HG03520 (cell line): ENCODE measurements around the gene LHB.

ENCODE experiments used
- ATAC-seq: cut with Tn5 transposase; IDR thresholded peaks from one replicate; pipeline ENCODE4 v1.9.1; 2021; ENCODE audit warnings: mild to moderate bottlenecking, moderate library complexity; ENCODE audit not compliant: unreplicated experiment

The LHB gene

DNA sequence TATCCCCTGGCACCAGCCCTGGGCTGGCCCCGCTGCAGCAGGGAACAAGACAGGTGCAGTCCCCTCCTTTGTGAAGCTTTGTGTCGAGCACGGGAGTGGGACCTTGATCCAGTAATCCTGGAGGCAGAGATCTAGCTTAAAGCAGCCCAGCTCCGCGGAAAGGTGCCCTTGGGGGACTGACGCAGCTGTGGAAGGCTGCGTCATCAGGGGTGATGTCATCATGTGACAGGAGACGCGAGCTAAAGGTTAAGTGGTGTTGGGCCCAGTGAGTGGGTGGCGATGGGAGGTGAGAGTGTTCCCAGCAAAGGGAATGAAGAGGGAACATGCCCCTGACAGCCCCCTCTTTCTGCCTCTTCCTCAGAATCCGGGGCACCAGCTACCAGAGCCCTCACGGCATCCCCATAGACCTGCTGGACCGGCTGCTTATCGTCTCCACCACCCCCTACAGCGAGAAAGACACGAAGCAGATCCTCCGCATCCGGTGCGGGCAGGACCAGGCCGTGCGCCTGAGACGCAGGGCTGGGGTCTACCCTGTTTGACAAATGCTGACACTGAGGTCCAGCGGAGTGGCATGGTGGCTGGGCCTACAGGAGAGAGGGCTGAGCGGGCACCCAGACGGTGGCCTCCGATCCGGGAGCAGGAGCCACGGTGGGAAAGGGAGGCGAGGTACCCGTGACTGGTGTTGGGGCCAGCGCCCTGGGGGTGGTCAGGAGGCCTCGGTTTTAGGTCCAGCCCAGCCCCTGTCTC lies 2.6 kb downstream of the LHB start:
- ATAC-seq = no peak

DNA sequence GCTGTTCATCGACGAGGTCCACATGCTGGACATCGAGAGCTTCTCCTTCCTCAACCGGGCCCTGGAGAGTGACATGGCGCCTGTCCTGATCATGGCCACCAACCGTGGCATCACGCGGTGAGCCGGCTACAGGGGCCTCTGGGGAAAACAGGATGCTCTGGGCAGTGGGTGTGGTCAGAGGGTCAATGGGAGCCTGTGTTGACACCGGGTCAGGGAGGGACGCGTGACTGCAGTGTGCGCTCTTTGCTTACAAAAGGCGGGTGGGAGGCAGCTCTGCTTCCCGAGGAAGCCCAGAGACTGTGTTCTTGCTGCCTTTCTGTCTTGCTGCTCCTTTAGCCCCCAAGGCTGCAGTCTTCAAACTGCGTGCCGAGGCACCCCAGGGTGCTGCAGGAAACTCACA lies 5.7 kb downstream of the LHB start:
- no peak for ATAC-seq

DNA sequence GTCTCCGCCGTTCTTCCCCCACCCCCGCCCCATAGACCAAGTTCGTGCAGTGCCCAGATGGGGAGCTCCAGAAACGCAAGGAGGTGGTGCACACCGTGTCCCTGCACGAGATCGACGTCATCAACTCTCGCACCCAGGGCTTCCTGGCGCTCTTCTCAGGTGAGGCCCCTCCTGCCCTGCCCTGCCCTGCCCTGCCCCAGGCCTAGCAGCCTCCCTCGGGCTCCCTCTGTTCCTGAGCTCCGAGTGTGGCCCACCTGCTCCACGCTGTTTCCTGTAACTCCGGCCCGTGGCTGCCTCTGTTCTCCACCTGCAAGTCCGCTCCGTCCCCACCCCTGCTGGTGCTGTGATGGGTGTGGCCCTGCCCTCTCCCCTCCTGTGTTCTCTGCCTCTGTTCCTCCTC lies 6.4 kb downstream of the LHB start:
- no peak for ATAC-seq

DNA sequence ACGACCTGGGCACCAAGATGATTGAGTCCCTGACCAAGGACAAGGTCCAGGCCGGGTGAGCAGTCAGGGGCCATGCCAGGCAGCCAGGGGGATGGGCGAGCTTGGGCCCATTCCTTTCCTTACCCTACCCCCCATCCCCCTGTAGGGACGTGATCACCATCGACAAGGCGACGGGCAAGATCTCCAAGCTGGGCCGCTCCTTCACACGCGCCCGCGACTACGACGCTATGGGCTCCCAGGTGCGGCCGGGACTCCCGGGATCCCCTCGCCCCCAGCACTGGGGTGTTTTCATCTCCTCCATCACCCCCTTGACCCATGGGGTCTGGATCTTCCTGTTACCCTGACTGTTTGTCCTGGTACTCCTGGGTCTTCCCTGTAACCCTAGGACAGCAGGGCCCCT lies 7.1 kb downstream of the LHB start:
- no peak for ATAC-seq

DNA sequence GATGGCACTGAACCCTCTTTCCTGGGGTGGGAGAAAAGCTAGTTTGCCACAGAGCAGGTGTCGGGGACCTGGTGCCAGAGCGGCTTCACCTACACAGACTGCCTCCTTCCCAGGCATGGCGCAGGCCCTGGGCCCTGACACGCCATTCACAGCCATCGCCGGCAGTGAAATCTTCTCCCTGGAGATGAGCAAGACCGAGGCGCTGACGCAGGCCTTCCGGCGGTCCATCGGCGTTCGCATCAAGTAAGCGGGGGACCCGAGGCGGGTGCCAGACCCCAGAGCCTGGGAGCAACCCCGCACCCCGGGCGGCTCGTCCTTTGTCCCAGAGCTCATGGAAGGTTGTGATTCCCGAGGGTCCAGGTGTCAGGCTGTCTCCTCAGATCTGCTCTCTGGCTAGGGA lies 10.0 kb downstream of the LHB start:
- ATAC-seq = no peak

DNA sequence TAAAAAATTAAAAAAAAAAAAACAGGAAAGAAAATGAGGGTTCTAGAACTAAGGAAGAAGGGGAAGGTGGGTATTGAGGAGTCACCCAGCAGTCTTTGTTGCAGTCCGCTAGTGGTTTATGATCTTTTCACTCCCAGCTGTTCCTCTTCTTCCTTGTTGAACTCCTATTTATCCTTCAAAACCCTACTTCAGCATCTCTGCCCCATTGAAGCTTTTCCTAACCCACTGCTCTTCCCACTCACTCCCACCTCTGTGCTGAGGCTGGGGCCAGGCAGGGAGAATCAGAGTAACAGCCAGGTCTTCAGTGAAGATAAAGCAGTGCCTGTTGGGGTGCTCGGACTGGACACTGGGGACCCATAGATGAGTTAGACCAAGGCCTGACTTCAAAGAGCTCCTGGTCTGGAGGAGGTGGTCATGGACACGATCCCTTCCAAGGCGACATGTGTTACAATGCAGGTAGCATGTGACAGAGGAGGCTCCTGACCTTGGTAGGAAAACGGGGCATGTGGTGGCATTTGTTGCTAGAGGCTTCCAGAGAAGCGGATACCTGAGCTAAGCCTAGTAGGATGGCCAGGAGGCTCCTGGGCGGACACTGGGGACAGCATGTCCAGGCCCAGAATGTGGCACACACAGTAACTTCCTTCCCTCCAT lies 11.8 kb downstream of the LHB start:
- no peak for ATAC-seq

DNA sequence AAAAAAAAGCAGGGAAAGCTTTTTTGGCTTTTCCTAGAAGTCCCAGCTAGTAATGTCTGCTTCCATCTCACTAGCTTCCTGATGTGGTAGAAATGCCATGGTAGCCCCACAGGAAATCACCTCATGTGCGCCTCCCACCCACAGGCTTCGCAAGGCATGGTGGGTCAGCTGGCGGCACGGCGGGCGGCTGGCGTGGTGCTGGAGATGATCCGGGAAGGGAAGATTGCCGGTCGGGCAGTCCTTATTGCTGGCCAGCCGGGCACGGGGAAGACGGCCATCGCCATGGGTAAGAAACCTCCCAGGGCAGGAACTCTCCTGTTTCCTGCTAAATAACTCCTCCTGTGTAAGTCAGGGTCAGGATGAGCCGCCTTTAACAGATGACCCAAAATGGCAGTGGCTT lies 12.8 kb downstream of the LHB start:
- ATAC-seq = no peak

DNA sequence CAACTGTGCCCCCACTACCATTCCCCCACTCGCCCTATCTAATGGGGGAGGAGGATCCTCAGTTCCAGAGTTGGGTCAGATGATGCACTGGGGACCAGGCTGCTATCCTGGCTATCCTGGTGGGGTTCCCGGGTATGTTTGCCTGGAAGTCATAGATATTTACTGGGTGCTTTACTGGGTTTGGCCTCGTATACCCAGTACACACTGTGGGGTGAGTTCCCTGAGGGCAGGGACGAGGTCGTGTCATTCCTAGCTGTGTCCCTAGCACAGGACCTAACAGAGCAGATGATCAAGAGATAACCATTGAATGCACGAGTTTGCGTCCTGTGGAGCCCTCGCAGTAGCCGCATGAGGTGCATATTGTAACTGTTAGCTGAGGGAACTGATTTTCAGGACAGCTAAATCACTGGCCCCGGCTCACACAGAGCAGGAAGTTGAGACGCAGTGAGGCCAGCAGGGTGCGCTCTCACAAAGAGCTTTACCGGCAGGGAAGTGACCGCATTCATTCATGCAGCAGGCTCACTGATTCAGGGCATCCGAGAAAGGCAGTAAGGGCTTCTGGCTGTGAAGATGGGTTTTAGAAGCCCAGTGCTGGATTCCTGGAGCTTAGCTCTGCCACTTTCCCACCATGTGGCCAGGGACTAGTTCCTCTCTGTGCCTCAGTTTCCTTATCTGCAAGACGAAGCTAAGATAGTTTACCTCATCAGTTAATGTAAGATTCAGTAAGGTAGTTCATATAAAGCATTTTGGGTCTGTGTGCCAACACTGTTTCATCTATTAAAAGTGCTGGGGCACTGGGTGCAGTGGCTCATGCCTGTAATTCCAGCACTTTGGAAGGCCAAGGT lies 17.2 kb downstream of the LHB start:
- ATAC-seq = no peak

DNA sequence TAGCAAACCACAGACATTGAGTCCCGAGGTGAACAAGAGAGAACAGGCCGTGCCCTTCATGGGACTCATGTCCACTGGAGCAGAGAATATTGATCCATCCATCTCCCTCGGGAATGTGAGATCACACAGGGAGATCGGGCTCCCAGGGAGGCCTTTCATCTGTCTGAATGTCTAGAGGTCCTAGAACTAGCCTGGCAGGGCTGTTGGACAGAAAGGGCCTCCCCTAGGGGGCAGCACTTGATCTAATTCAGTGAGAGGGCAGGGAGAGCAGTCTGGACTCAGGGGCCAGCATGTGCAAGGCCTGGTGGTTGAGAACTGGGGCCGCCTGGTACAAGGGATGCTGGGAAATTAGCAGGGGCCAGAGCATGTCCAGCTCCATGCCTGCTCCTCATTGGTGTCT lies 18.9 kb downstream of the LHB start:
- no peak for ATAC-seq

DNA sequence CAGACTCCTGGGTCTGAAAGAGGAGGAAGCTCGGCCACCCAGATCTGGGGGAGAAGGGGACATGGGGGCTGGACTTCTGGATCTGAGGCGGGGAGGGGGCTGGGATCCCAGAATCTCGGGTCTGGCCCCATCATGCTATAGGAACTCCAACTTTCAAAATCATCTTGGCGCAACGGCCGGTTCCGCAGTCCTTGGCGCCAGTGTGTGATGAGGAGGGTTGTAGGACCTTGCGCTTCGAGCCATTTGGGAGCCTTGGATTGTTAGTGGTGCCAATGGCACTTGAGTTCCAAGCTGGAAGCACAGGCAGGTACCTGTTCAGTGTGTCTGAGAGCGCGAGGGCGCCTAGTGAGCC lies 22.9 kb downstream of the LHB start:
- ATAC-seq = no peak

DNA sequence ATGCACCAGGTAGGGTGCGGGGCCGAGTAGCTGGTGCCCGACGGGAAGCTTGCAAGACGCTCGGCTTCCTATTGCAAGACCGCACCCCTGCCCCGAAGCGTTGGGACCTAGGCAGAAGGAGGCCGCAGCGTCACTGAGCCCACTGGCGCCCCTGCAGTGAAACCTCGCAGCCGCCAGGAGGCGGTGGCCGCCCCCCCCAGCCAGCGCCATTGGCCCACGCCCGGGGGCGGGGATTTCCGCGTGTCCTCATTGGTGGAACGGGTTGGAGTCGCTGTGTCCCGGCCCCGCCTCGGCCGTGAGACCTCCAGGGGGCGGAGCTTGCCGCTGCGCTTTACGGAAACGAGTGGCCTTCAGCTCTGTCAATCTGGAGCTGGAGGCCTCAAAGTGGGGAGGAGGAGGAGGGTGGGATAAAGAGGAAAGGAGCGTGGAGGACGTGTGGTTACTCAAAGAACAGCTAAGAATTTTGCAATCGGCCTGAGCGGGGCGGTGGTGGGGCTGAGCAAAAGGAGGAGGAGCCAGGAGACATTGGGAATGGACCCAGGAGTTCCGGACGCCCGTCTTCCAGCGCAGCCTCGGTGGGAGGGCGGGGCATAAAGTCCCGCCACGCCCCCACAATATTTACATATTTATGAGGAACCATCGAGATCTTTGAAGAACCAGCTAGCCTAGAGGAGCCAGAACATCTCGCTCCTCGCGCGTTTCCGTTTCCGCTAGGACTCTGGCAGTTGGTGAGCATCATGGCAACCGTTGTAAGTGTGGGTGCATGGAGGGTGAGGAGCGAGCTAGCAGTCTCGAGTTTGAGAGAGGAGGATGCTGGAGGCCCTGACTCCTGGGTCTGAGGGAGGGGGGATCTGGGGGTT lies 23.5 kb downstream of the LHB start, which contains the start of the genes GYS1 and RUVBL2:
GYS1 (minus strand) TSS at position 135 of the 860 bp plus-strand sequence. CDS start 197 bp downstream, outside the sequence.
RUVBL2 (plus strand) TSS at position 713 of the 860 bp plus-strand sequence; CDS start at position 738, 25 bp downstream.
- peak; percentile 85 for ATAC-seq

DNA sequence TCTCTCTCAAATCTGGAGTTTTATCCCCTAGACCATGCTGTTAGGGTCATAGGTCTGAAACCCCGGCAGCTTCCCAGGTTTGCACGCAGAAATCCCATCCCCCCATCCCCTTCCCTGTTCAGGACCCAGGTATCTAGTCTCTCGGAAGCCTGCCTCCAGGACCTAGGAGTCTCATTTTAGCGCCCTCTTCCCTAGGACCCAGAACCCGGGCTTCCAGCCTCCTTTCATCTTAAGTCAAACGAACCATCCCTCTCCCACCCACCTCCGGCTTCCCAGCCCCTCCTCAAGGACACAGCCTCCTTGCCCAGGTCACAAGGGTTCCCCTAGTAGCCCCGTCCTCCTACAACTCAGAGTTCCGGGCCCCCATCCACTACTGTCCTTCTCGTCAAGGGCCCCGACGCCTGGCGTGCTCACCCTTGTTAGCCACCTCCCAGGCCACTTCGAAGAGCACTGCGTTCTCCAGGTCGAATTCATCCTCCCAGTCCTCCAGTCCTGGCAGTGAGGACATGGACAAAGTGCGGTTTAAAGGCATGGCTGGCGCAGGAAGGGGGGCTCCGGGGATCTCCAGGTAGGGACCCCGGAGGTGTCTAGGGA lies 24.2 kb downstream of the LHB start:
- no peak for ATAC-seq

DNA sequence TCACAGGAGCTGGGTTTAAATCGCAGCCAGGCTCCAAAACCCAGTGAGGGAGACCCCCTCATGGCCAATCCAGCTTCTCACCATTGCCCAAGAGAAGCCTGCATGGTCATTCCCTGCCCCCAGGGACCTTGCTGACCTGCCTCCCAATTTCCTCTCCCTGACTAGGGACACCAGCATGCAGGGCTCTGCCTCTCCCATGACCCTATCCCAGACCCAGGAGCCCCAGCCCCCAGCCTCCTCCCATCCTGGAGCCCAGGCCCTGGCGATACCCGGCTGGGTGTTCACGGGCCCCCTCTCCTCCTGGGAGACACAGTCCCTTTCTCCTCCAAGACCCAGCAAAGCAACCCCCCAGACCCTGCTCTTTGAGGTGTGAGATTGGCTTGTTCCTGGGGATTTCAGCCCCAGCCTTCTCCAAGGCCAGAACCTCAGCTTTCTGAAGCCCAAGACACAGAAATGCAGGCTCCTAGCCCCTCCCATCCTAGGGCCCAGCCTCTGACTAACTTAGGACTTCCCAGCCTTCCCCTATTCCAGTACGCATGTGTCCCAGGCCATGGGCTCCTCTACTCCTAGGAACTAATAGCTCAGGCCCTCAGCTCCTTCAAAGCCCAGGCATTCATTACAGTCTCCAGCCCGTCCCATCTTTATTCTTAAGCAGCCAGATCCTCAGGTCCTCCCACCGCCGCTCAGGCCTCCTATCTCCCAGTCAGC lies 24.9 kb downstream of the LHB start:
- no peak for ATAC-seq

DNA sequence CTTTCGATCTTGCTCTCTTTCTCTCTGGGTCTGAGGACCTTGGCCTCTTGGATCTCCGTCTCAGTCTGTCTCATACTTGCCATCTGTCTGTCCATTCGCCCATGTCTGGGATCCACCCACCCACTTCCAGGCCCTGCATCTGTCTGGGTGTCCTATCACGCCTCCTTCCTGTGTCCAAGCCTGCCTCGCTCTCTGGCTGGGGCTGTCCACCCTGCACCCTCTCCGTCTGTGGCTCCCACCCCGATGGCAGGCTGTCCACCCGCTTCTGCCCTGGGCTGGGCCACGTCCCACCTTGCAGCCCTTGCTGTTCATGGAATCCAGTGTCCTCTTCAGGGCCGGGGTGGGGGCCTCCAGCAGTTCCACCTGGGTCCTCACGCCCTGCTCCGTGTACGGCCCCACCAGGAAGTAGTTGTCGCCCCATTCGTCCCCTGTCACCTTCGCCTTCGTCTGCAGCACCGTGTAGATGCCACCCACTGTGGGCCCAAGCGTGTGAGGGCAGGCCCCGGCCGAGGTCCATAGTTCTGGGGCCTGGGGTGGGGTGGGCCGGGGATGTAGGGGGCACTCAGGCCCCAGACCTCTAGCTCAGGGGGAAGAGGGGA lies 25.8 kb downstream of the LHB start:
- ATAC-seq = no peak

DNA sequence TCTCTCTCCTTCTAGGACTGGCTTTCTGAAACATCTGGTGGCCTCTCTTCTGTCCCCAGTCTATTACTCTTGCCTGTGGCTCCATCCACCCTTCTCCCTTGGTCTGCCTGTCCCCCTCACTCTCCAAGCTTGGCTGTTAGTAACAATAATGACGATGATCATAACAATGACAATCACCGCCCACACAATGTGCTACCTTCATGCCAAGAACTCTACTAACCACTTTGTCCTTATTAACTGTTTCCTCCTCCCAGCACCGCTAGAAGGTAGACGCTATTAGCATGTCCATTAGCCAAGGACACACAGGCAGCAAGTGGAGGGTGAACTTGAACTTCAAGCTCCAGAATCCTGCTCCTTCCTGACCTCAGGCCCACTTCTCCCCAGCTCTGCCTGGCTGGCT lies 26.5 kb downstream of the LHB start:
- no peak for ATAC-seq

DNA sequence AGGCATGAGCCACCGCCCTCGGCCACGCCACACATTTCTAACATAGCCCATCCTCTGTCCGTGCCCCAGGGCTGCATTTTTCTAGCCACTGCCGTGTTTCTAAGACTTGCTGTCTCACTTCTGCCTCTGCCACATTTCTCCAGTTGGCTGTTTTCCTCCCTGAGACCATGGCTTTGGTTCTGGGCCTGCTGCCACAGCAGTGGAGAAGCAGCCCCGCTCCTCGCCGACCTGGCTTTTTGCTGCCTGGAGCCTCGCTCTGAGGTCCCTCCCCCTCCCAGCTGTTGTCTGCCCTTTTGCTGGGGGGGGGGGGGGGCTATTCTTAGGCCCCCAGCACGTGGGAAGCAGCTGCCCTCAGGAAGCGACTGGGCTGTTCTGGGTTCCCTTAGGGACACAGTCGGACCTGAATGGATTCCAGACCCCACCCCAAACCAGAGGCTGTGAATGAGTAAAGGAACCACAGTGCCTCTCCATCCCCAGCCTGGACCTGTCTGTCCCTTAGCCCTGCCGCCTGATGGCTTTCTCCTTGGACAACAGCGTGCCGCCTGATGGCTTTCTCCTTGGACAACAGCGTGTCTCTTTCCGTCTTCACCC lies 27.1 kb downstream of the LHB start:
- no peak for ATAC-seq

DNA sequence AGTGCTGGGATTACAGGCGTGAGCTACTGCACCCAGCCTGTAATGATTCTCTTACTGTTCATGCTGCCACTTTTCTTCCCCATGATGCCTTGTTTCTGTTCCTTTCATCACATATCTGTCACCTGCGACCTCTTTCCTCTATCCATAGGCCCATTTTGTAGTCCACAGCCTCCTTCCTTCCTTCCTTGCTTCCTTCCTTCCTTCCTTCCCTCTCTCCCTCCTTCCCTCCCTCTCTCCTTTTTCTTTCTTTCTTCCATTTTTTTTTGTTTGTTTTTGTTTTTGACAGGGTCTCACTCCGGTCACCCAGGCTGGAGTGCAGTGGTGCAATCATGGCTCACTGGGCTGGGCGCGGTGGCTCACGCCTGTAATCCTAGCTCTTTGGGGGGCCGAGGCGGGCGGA lies 28.0 kb downstream of the LHB start:
- ATAC-seq = no peak

DNA sequence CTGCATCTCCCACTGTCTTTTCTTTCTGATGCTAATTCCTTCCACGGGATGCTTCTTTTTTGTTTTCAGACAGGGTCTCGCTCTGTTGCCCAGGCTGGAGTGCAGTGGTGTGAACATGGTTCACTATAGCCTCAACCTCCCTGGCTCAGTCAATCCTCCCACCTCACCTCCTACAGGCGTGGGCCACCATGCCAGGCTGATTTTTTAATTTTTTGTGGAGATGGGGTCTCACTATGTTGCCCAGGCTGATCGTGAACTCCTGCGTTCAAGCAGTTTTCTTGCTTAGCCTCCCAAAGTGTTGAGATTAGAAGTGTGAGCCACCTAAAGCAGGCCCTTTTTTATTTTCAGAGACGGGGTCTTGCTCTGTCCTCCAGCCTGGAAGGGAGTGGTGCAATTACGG lies 28.6 kb downstream of the LHB start:
- no peak for ATAC-seq

DNA sequence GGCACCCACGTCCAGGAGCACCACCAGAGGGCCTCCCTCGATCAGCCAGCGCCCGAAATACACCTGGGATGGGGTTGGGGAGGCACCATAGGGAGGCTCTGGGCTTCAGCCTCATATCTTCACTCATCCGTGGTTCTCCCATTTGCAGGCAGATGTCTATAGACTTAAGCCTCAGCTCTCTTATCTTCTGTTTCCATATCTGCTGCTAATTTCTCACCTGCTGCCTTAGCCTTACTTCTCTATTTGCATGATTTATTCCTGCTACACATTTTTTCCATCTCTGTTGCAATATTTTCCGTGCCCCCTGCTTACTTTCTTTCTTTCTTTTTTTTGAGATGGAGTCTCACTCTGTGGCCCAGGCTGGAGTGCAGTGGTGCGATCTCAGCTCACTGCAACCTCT lies 29.6 kb downstream of the LHB start:
- ATAC-seq = no peak
